ENCODE measurements around the gene VILL.

The VILL gene

DNA sequence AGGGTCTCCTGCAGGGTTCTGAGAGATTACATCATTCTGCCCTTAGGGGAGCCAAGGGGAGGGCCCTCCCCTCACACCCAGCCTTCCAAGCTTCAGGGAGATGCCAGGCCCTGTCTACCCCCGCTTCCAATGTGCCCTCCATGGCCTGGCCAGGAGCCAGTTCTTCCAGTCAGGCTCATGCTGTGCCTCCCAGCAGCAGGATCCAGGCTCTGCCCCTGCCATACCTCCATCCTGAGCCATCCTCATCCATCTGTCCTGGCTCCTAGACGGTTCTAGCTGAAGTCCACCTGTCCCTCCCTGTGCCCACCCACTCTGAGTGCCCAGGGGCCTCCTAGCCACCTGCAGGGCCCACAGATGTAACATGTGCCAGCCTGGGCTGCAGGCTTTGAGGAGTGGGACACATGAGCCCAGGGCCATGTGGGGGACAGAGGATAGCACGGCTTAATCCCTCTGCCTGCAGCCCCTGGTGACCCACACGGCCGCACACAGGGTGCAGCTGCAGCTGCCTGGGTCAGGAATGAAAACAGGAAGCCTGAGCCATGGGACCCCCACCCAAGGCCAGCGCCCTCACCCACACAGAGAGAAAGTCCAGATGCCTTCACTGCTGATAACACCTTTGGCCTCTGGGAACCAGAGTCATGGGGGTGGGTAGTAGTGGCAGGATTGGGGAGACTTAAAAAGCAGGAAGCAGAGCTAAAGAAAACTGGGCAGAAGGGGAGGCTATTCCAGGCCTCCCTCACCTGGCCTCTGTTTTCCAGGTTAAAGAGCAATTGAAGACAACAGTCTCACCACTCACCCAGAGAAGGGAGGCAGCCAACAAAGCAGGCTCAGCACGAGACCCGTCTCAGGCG lies 27.1 kb downstream of the VILL start:
- Histone ChIP-seq H4K20me1 (ENCODE audit: insufficient read depth, low read length) (no peaks in the 10 kb centered on the region), H3K36me3 (ENCODE audit: insufficient read depth, low read length) (peaks cover 11% of the 10 kb centered on the region), H3K9me3 (ENCODE audit: low read length) (no peaks in the 10 kb centered on the region), H3F3A (ENCODE audit: insufficient read depth, low read length) (no peaks in the 10 kb centered on the region), H3K4me1 (ENCODE audit: insufficient read depth, low read length, severe bottlenecking) (no peaks in the 10 kb centered on the region), H3K27me3 (ENCODE audit: insufficient read depth, low read length) (no peaks in the 10 kb centered on the region), H3K79me2 (ENCODE audit: insufficient read depth, low read length) (no peaks in the 10 kb centered on the region), H3K4me3 (ENCODE audit: low read depth, low read length, poor library complexity, severe bottlenecking) (no peak overlapping the region), H3K9me2 (ENCODE audit: low read depth, low read length) (no peaks in the 10 kb centered on the region), H3K4me2 (ENCODE audit: low read length) (no peak overlapping the region), H2AFZ (ENCODE audit: low read length) (no peak overlapping the region), H3K27ac (ENCODE audit: low read depth, low read length, poor library complexity, severe bottlenecking) (no peak overlapping the region), H3K9ac (ENCODE audit: low read length) (no peak overlapping the region)
- no peak for TF ChIP-seq EZH2 (IDR thresholded peaks at IDR 0.05; ENCODE audit: borderline replicate concordance, low read length)
- no peak for TF ChIP-seq CTCF (IDR thresholded peaks at IDR 0.05; ENCODE audit: low read length)

GRCh38 chr3:38018296-38019266 lies 28.0 kb downstream of the VILL start:
- Histone ChIP-seq H2AFZ (ENCODE audit: low read length) (no peak overlapping the region), H3K9me2 (ENCODE audit: low read depth, low read length) (no peaks in the 10 kb centered on the region), H3K4me3 (ENCODE audit: low read depth, low read length, poor library complexity, severe bottlenecking) (no peak overlapping the region), H3K27me3 (ENCODE audit: insufficient read depth, low read length) (no peaks in the 10 kb centered on the region), H3K4me2 (ENCODE audit: low read length) (no peak overlapping the region), H3K27ac (ENCODE audit: low read depth, low read length, poor library complexity, severe bottlenecking) (no peak overlapping the region), H3K79me2 (ENCODE audit: insufficient read depth, low read length) (no peaks in the 10 kb centered on the region), H4K20me1 (ENCODE audit: insufficient read depth, low read length) (no peaks in the 10 kb centered on the region), H3K9ac (ENCODE audit: low read length) (no peak overlapping the region), H3K36me3 (ENCODE audit: insufficient read depth, low read length) (peaks cover 11% of the 10 kb centered on the region), H3K9me3 (ENCODE audit: low read length) (no peaks in the 10 kb centered on the region), H3F3A (ENCODE audit: insufficient read depth, low read length) (no peaks in the 10 kb centered on the region), H3K4me1 (ENCODE audit: insufficient read depth, low read length, severe bottlenecking) (peaks cover 4% of the 10 kb centered on the region)
- TF ChIP-seq EZH2 (IDR thresholded peaks at IDR 0.05; ENCODE audit: borderline replicate concordance, low read length) (no peak), CTCF (IDR thresholded peaks at IDR 0.05; ENCODE audit: low read length) (no peak)

DNA sequence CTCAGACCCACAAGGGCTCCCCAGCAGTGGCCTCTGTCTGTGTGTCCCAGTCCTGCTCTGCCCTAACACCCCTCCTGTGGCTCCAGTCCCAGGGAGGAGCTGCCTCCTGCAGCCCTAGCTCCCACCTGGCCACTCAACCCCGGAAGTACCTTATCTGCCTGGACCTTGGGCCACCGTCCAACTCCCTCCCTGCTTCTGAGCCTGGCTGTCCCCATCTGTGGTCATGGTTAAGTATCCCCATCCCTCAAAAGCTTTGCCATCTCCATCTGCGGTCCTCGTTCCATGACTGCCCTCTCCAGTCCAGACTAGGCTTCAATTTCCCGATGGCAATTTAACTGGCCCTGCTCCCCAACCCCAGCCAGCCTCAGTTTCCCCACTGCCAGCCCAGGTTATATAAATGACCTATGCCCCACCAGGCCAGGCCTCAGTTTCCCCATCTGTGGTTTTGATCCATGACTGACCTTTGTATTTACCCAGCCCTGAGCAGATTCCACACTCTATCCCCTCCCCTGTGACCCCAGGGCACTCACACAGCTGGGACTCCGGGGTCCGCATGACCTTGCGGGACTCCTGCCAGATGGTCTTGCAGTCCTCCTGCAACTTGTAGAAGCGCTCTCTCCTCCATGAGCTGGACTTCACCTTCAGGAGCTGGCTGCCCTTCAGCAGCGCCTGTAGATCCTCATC lies 29.2 kb downstream of the VILL start:
- Histone ChIP-seq H3K4me3 (ENCODE audit: low read depth, low read length, poor library complexity, severe bottlenecking) (no peak overlapping the region), H3K27me3 (ENCODE audit: insufficient read depth, low read length) (no peaks in the 10 kb centered on the region), H3K36me3 (ENCODE audit: insufficient read depth, low read length) (peaks cover 11% of the 10 kb centered on the region), H3K27ac (ENCODE audit: low read depth, low read length, poor library complexity, severe bottlenecking) (no peak overlapping the region), H2AFZ (ENCODE audit: low read length) (no peak overlapping the region), H4K20me1 (ENCODE audit: insufficient read depth, low read length) (no peaks in the 10 kb centered on the region), H3K9me3 (ENCODE audit: low read length) (no peaks in the 10 kb centered on the region), H3K9ac (ENCODE audit: low read length) (no peak overlapping the region), H3K9me2 (ENCODE audit: low read depth, low read length) (no peaks in the 10 kb centered on the region), H3K4me1 (ENCODE audit: insufficient read depth, low read length, severe bottlenecking) (peaks cover 11% of the 10 kb centered on the region), H3K4me2 (ENCODE audit: low read length) (no peak overlapping the region), H3K79me2 (ENCODE audit: insufficient read depth, low read length) (no peaks in the 10 kb centered on the region), H3F3A (ENCODE audit: insufficient read depth, low read length) (no peaks in the 10 kb centered on the region)
- no peak for TF ChIP-seq CTCF (IDR thresholded peaks at IDR 0.05; ENCODE audit: low read length)

All from OCI-LY1 (cell line).